NCI-H524 (cell line): ENCODE data around the gene ZDHHC11B.
"Not testable (repeated sequence)": the region's sequence is repeated elsewhere in the genome, so short reads cannot be mapped to it uniquely, and the experiment has no call there.

Experiments
- DNase-seq, 2 experiments: peaks; one replicate each; lab custom pipeline; 2025; lab: John Stamatoyannopoulos, UW

ZDHHC11B gene, protein sequence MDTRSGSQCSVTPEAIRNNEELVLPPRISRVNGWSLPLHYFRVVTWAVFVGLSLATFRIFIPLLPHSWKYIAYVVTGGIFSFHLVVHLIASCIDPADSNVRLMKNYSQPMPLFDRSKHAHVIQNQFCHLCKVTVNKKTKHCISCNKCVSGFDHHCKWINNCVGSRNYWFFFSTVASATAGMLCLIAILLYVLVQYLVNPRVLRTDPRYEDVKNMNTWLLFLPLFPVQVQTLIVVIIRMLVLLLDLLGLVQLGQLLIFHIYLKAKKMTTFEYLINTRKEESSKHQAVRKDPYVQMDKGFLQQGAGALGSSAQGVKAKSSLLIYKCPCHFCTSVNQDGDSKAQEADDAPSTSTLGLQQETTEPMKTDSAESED

DNA sequence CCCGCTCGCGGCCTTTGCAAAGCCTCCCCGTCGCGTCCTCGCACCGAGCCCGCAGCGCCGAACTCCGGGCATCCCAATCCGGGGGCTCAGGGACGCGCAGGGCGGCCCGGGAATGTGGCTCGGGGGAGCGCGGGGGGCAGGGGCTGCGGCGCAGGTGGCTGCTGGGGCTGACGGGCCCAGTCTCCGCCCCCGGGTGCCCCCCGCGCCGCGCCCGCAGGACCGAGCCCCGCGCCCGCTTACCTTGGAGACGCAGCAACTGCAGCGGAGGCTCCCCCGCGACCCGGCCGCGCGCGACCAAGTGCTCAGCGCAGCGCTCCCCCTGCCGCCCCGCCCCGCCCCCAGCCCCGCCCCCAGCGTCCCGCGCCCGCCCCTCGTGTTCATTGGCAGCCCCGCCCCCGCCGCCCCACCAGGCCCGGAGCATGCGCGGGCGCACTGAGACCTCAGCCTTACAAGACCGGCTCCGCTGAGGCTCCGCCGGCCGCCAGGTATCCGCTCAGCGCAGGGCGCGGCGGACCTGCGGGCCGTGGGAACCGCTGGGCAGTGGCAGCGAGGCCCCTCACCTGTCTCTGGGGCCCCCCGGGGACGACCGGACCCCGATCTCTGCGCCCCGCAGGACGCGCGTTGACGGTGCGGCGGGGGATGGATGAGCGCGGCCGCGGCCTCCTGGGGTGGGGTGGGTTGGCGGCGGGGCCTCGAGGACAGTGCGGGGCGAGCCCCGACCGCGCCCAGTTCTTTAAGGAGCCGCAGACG is at the start of gene ZDHHC11B:
Gene ZDHHC11B (minus strand): TSS at position 302 of the 750 bp plus-strand sequence. CDS start 17,810 bp downstream, outside the sequence.
- peak; percentile 68 to 84 for DNase-seq

- DNase-seq: not testable (repeated sequence)
Observed at GRCh38 chr5:834013-834412, 49.5 kb upstream of the ZDHHC11B start.

DNA sequence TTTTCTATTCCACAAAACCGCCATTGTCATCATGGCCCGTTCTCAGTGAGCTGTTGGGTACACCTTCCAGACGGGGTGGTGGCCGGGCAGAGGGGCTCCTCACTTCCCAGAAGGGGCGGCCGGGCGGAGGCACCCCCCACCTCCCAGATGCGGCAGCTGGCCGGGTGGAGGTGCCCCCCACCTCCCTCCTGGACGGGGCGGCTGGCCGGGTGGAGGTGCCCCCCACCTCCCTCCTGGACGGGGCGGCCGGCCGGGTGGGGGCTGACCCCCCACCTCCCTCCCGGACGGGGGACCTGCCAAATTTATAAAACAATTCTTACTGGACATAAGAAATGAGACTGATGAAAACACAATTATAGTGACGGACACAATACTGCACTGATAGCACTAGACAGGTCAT is 43.7 kb upstream of the ZDHHC11B start:
- not testable (repeated sequence) for DNase-seq

DNA sequence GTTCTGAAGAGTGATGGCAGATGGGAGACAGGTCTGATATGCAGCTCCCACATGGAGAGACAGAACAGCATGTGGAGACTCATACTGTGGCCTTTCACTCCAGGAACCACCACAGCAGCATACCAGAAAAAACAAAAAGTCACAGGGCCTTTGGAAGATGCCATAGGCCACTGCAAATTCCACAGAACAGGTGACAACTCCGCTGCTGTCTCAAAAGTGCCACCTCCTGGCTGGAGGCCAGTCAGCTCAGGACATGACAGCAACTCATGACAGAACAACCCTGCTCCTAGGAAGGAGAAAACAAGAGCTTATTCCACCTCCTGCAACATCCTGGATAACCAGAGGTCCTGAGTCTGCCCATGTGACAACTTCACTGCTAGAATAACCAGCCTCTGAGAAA is 41.0 kb upstream of the ZDHHC11B start:
- DNase-seq: peak in 1 of 2 experiments; percentile 19

DNA sequence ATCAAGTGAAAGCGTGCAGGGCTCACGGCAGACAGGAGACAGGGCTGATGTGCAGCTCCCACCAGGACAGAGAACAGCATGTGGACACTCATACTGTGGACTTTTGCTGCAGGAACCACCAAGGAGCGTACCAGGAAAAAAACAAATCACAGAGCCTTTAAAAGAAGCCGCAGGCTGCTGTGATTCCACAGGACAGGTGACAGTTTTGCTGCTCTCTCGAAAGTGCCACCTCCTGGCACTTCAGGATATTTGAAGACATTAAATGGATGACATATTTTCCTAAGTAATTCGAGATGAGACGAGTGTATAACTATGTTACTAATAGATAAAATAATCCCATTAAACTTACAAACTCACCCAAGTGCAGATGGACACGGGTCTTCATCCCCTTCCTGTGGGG is 37.0 kb upstream of the ZDHHC11B start:
- DNase-seq: peak; percentile 12 to 60

GRCh38 chr5:820245-820644 is 35.7 kb upstream of the ZDHHC11B start:
- DNase-seq: no peak

DNA sequence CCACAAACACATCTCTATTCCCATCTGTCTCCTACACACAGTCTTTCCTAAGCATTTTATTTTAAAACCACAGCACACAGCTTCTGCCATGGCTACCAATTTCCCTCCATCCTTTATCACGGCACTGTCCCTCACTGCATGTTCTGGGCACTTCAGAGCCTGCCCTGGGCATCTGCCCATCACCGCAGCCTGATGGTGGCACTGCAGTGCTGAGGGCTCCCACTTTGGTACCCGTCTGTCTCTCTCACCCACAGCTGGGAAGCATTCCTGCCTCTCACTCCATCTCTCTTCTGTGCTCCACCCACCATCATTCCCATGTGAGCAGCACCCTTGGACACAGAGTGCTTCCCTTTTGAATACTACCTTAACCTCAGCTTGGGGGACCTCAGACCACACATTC is 34.5 kb upstream of the ZDHHC11B start:
- peak in 1 of 2 experiments; percentile 27 for DNase-seq

DNA sequence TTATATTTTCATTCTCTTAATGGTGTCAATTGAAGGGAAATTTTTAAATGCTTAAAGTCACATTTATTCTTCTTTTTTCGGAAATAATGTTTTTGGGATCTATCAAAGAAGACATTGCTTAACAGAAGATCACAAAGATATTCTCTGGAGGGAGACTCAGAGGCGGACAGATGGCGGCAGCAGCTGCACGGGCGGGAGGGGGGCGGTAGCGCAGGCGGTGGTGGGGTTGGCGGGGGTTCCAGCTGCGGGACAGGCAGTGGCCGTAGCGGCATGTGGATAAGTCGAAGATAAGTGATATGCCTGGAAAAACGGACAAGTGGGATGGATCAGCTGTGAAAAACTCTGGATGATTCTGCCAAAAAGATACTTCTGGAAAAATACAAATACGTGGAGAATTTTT is 31.6 kb upstream of the ZDHHC11B start:
- peak; percentile 43 to 81 for DNase-seq

DNA sequence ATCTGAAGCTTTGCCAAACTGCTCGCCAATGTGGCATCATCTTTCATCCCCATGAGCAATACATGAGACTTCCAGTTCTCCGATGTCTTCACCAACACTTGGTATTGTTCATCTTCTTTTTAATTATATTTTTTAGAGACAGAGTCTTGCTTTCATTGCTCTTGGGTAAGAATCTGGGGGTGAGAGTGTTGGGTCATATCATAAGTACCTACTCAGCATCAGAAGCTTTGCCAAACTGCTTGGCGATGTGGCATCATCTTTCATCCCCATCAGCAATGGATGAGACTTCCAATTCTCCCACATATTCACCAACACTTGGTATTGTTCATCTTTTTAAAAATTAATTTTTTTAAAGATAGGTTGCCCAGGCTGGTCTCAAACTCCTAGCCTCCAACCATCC is 30.9 kb upstream of the ZDHHC11B start:
- DNase-seq: no peak

DNA sequence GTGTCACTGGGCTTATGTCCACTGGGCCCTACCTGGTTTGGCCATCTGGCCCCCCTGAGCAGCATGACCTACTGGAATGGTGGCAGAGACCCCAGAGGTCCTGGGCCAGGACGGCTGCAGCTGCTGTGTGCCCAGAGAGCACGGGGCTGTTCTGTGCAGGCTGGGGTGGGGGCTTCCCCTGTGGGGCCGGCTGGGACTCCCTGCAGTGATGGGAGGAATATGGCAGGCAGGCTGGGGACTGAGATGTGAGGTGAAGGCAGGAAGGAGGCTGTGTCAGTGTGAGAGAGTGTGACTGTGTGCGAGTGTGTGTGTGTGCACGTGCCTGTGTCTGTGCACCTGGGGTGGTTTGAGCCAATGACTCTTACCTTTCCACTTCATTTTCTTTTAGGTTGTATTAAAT is 29.0 kb upstream of the ZDHHC11B start:
- not testable (repeated sequence) for DNase-seq

DNA sequence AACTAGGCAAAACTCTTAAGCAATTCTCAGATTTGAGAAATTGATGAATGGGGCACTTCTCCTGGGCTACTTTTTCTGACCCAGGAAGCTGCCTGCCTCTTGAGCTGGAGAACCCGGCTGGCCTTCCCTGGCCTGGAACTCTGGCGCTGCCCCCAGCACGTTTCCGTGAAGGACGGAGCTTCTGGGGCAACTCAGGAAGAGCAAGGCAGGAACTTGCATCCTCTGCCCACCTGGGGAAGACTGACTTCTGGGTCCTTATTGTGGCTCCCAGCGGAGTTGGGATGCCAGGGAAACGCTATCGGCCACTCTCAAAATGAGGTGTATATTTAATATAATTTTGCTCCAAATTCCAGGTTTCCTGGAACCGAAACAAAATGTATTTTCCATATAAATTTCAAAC is 26.9 kb upstream of the ZDHHC11B start:
- DNase-seq: not testable (repeated sequence)

GRCh38 chr5:807719-808514 is 23.4 kb upstream of the ZDHHC11B start:
- DNase-seq: not testable (repeated sequence)

- DNase-seq: no peak
Observed at GRCh38 chr5:801472-801871, 16.9 kb upstream of the ZDHHC11B start.

GRCh38 chr5:801055-801454 is 16.5 kb upstream of the ZDHHC11B start:
- DNase-seq: not testable (repeated sequence)

DNA sequence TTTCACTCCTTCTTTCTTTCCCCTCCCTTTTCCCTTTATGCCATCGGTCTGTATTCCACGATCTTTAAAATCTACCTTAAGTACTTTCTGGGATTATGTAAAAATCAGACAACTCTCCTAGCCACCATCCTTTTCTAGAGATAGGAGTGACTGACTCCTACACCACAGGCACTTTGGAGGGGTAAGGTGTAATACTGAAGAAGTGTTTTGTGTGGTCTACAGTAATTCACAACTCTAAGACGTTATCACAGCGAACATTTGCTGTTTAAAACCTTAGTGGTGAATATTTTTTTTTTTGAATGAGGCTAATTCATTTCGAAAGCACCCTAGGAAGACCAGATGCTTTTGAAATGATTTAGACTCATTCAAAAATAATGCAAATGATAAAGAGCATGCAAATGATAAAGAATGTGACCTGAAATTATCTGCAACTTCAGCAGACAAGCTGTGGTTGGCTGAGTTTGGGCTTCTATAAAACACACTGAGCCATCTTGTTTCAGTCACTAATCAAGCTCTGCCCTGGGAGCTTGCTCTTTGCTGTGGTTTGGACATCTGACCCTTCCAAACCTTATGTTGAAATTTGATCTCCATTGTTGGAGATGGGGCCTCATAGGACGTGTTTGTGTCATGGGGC is 14.1 kb upstream of the ZDHHC11B start:
- not testable (repeated sequence) for DNase-seq

- not testable (repeated sequence) for DNase-seq
Observed at GRCh38 chr5:797986-798385, 13.5 kb upstream of the ZDHHC11B start.

GRCh38 chr5:795873-796272 is 11.3 kb upstream of the ZDHHC11B start:
- not testable (repeated sequence) for DNase-seq

DNA sequence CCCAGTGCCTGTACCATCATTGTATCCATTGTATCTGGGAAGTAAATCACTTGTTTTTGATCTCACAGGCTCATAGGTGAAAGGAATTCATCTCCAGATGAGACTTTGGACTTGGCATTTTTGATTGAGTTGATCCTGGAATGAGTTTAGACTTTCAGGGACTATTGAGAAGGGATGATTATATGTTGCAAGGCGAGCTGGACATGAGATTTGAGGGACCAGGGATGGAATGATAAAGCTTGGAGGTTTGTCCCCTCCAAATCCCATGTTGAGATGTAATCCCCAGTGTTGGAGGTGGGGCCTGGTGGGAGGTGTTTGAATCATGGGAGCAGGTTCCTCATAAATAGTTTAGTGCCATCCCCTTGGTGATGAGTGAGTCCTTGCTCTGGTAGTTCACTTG is 10.4 kb upstream of the ZDHHC11B start:
- not testable (repeated sequence) for DNase-seq

GRCh38 chr5:788703-789102 is 4.2 kb upstream of the ZDHHC11B start:
- not testable (repeated sequence) for DNase-seq

DNA sequence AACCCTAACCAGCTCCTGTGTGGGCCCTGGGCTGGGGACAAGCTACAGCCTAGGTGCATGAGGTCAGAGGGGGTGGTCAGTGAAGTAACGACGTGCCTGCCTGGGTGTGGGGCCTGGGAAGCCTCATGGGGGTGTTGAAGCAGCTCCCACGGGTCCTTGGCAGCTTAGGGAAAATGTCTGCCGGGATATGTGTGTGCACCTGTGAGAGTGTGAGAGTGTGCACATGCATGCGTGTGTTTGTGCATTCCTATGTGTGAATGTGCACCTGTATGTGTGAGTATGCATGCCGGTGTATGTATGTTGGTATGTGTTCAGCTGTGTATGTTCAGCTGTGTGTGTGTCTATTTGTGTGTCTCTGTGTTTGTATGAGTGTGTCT is 3.3 kb upstream of the ZDHHC11B start:
- not testable (repeated sequence) for DNase-seq

GRCh38 chr5:787224-787856 is 2.8 kb upstream of the ZDHHC11B start:
- not testable (repeated sequence) for DNase-seq
